Measurements from ENCODE around the gene DGKH.

DNA sequence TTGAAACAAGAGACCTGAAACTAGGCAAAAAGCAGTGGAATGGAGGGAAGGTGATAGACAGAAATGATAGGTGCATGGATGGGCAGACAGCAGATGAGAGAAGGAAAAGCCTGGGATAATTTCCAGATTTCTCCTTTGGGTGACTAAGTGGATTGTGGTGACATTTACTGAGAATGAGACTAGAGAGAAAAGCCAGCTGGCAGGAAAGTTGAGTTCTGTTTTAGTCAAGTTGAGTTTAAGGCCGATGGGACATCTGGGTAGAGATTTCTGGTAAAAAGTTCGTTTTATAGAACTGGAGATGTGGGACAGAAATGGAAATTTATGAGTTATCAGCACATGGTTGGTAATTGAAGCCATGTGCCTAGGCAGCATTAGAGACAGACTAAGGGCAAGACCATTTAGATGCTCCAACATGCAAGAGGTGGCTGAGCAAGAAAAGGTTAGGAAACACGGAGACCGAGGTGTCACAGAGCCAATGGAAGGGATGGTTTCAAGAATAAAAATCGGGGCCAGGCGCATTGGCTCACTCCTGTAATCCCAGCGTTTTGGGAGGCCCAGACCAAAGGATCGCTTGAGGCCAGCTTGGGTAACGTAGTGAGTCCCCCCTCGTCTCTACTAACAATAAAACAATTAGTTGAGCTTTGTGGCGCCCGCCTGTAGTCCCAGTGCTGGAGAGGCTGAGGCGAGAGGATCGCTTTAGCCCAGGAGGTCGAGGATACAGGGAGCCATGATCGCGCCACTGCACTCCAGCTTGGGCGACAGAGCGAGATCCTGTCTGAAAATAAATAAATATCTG lies 9.6 kb upstream of the DGKH start:
- TF ChIP-seq, protein P1, sequence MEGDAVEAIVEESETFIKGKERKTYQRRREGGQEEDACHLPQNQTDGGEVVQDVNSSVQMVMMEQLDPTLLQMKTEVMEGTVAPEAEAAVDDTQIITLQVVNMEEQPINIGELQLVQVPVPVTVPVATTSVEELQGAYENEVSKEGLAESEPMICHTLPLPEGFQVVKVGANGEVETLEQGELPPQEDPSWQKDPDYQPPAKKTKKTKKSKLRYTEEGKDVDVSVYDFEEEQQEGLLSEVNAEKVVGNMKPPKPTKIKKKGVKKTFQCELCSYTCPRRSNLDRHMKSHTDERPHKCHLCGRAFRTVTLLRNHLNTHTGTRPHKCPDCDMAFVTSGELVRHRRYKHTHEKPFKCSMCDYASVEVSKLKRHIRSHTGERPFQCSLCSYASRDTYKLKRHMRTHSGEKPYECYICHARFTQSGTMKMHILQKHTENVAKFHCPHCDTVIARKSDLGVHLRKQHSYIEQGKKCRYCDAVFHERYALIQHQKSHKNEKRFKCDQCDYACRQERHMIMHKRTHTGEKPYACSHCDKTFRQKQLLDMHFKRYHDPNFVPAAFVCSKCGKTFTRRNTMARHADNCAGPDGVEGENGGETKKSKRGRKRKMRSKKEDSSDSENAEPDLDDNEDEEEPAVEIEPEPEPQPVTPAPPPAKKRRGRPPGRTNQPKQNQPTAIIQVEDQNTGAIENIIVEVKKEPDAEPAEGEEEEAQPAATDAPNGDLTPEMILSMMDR (IDR thresholded peaks at IDR 0.05): no peak
- no peak for TF ChIP-seq POLR2A (IDR thresholded peaks at IDR 0.05)

Data from ovary (tissue), 3 donors.